Calu3 (cell line): ENCODE measurements around the gene ACSF2. TPM values are rescaled to one million over a fixed set of nuclear protein-coding genes. Genes with fewer than 3 reads are reported as not detected.

Experiments used
- BruUV-seq: library from RNA; stranded (reverse); fragments of 400-500 nt; replicated peaks from 2 replicates; lab custom pipeline; 2021; lab: Mats Ljungman, UMichigan
- CTCF ChIA-PET: fragments of 300-600 bp; sonication (Branson Sonifier 250); formaldehyde crosslinking; loops from one replicate; lab custom pipeline; 2022; ENCODE audit warnings: antibody characterized with exemption; lab: Charles Lee
- DNase-seq: peaks from one replicate; pipeline ENCODE4 v3.0.0; 2022
- H3K27ac Mint-ChIP-seq: one replicate; pipeline ENCODE4 v1.8.0; 2022; ENCODE audit warnings: mixed read lengths; ENCODE audit not compliant: unreplicated experiment
- H3K27me3 Mint-ChIP-seq: one replicate; pipeline ENCODE4 v1.8.0; 2022; ENCODE audit warnings: mixed read lengths; ENCODE audit not compliant: unreplicated experiment
- H3K36me3 Mint-ChIP-seq: one replicate; pipeline ENCODE4 v1.8.0; 2022; ENCODE audit warnings: mild to moderate bottlenecking, moderate library complexity, mixed read lengths; ENCODE audit not compliant: insufficient read depth, unreplicated experiment
- H3K4me1 Mint-ChIP-seq: one replicate; pipeline ENCODE4 v1.8.0; 2022; ENCODE audit warnings: mild to moderate bottlenecking, low read depth, mixed read lengths; ENCODE audit not compliant: unreplicated experiment
- H3K4me3 Mint-ChIP-seq: one replicate; pipeline ENCODE4 v1.8.0; 2022; ENCODE audit warnings: mild to moderate bottlenecking, low read depth, moderate library complexity, mixed read lengths; ENCODE audit not compliant: unreplicated experiment
- H3K9me3 Mint-ChIP-seq: one replicate; pipeline ENCODE4 v1.8.0; 2022; ENCODE audit warnings: low read depth, mixed read lengths; ENCODE audit not compliant: unreplicated experiment
- intact Hi-C: fragments of 100-400 bp; cut with micrococcal nuclease; formaldehyde crosslinking; loops from one replicate; pipeline ENCODE4 v1.10.0; 2022; ENCODE audit not compliant: unreplicated experiment
- total RNA-seq: library from RNA; stranded (reverse); gene quantifications from 2 replicates; pipeline ENCODE4 v1.2.3, GENCODE V29; 2022
- TF ChIP-seq, protein P1 (sequence below): fragments of 200-600 bp; IDR thresholded peaks from one replicate; pipeline ENCODE4 v1.8.0; 2022; ENCODE audit warnings: antibody characterized with exemption; ENCODE audit not compliant: unreplicated experiment

The ACSF2 gene
- total RNA-seq, 1 experiment from 2014 or later = 148 TPM

DNA sequence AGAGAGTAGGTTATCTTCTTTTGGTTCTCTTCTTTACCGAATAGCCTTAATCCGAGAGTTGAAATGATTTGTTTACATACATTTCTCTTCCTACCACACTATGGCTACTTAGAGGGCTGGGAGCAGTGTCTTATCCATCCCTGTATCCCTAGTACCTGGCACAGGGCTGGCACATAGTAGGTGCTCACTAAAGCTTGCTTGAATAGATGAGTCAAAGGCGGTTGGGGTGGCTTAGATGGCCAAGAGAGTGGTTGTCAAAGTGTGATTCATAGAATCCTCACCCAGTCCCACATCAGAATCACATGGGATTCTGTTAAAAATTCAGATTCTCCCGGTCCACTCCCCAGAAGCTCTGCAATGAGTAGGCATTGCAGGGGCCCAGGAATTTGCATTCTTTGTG lies 31.6 kb downstream of the ACSF2 start:
- no peak overlapping the region for H3K4me3 Mint-ChIP-seq
- no peaks in the 10 kb centered on the region for H3K9me3 Mint-ChIP-seq
- DNase-seq = no peak
- no peaks in the 10 kb centered on the region for H3K27me3 Mint-ChIP-seq
- H3K4me1 Mint-ChIP-seq = peaks cover 23% of the 10 kb centered on the region
- intact Hi-C loops = no loop called here
- no TSS peak for BruUV-seq
- CTCF ChIA-PET = interaction anchor here (1.1 kb wide), 1 partner anchor 15 kb away, joined by 4 read pairs; no protein-coding TSS in a partner anchor
- H3K27ac Mint-ChIP-seq = no peak overlapping the region
- peaks cover 28% of the 10 kb centered on the region for H3K36me3 Mint-ChIP-seq
- TF ChIP-seq, protein P1, sequence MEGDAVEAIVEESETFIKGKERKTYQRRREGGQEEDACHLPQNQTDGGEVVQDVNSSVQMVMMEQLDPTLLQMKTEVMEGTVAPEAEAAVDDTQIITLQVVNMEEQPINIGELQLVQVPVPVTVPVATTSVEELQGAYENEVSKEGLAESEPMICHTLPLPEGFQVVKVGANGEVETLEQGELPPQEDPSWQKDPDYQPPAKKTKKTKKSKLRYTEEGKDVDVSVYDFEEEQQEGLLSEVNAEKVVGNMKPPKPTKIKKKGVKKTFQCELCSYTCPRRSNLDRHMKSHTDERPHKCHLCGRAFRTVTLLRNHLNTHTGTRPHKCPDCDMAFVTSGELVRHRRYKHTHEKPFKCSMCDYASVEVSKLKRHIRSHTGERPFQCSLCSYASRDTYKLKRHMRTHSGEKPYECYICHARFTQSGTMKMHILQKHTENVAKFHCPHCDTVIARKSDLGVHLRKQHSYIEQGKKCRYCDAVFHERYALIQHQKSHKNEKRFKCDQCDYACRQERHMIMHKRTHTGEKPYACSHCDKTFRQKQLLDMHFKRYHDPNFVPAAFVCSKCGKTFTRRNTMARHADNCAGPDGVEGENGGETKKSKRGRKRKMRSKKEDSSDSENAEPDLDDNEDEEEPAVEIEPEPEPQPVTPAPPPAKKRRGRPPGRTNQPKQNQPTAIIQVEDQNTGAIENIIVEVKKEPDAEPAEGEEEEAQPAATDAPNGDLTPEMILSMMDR = no peak

- no TSS peak for BruUV-seq
Observed at GRCh38 chr17:50458270-50458669, 32.3 kb downstream of the ACSF2 start.

DNA sequence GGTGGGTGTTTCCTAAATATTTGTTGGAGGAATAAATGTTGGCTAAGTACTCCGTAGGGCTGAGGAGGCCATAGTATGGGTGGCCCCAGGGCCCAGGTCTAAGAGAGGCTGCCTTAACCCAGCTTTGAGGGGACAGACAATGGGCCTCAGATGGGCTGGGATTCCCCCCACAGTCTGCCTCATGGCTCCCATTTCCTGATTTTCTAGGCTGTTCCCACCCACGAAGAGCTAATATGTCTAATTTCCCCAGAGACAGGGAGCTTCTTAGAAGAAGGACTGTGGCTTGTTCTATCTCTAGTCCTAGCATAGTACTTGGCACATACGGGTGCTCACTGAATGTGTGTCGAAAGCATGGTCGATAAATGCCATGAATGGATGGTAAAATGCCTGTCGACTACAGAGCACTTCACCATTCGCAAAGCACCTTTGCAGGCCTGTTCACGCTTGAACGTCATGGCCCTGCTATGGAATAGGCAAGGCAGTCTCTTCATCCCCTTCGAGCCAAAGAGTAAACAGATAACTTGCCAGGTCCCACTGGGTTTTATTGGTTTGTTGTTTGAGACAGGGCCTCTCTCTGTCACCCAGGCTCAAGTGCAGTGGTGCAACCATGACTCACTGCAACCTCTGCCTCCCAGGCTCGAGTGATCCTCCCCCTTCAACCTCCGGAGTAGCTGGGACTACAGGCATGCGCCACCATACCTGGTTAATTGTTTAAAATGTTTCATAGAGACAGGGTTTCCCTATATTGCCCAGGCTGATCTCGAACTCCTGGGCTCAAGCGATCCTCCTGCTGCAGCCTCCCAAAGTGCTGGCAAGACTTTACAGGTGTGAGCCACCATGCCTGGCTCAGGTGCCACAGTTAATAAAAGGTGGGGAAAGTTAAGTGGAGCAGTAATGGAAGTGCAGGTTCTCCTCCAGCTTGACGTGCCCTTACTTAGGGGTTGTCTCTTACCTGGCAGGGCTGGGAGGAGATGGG lies 33.0 kb downstream of the ACSF2 start:
- H3K36me3 Mint-ChIP-seq = peaks cover 29% of the 10 kb centered on the region
- intact Hi-C loops = no loop called here
- no peaks in the 10 kb centered on the region for H3K9me3 Mint-ChIP-seq

More at GRCh38 chr17:50458270-50458669, 32.3 kb downstream of the ACSF2 start:
- Mint-ChIP-seq H3K27me3 (no peaks in the 10 kb centered on the region), H3K27ac (no peak overlapping the region), H3K9me3 (no peaks in the 10 kb centered on the region), H3K4me3 (no peak overlapping the region), H3K36me3 (peaks cover 28% of the 10 kb centered on the region), H3K4me1 (peaks cover 16% of the 10 kb centered on the region)
- CTCF ChIA-PET = interaction anchor here (0.6 to 1.1 kb wide), 2 partner anchors 14 to 204 kb away, joined by 4 to 5 read pairs; no protein-coding TSS in a partner anchor
- TF ChIP-seq, protein P1 = no peak
- DNase-seq = no peak
- intact Hi-C loops = no loop called here

DNA sequence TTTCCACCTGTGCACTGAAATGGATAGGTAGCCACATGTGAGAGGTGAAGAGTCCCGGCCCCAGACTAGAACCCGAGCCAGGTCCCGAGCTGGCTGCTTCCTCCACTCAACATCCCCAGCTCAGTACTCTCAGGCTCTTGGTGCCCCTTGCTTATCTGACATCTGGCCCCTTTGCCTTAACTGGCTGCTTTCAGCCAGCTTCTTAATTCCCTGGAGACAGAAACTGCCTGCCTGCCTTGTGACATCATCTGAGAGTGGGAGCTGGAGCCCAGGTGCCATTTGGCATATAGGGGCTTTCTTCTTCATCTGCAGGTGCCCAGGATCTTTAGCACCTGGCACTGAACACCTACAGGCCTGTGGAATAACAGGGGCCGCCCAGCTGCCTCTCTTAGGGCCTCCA lies 33.7 kb downstream of the ACSF2 start:
- DNase-seq = no peak
- Mint-ChIP-seq H3K27me3 (no peaks in the 10 kb centered on the region), H3K4me1 (peaks cover 15% of the 10 kb centered on the region), H3K9me3 (no peaks in the 10 kb centered on the region), H3K4me3 (no peak overlapping the region), H3K27ac (no peak overlapping the region), H3K36me3 (peaks cover 33% of the 10 kb centered on the region)
- intact Hi-C loops = no loop called here
- CTCF ChIA-PET = no interaction called here
- no TSS peak for BruUV-seq
- TF ChIP-seq, protein P1 = no peak

More for the DNA sequence above, 33.0 kb downstream of the ACSF2 start:
- DNase-seq = peak; percentile 40
- no peaks in the 10 kb centered on the region for H3K27me3 Mint-ChIP-seq
- TF ChIP-seq, protein P1 = no peak
- no peak overlapping the region for H3K4me3 Mint-ChIP-seq
- no TSS peak for BruUV-seq
- H3K4me1 Mint-ChIP-seq = peaks cover 15% of the 10 kb centered on the region
- CTCF ChIA-PET = interaction anchor here (0.6 kb wide), 2 partner anchors 205 to 1088 kb away, joined by 5 to 8 read pairs; no protein-coding TSS in a partner anchor
- H3K27ac Mint-ChIP-seq = no peak overlapping the region
